IMR-90 (cell line): ENCODE measurements around the gene STRIP1.

Source experiments
- CEBPB ChIP-seq: IDR thresholded peaks from 2 replicates; pipeline ENCODE4 v1.6.1; 2012; ENCODE audit warnings: low read depth, low read length, improper control_type of control experiment
- CHD1 ChIP-seq: IDR thresholded peaks from 2 replicates; pipeline ENCODE4 v1.6.1; 2012; ENCODE audit warnings: low read depth, low read length, improper control_type of control experiment
- CTCF ChIP-seq: conservative IDR thresholded peaks from 2 replicates; pipeline ENCODE4 v1.5.1; 2012; ENCODE audit warnings: mild to moderate bottlenecking, low read depth, low read length, improper control_type of control experiment
- FOS ChIP-seq: fragments of 150-350 bp; IDR thresholded peaks from 2 replicates; pipeline ENCODE4 v1.6.1; 2016; ENCODE audit warnings: low read depth, low read length
- MAFK ChIP-seq: IDR thresholded peaks from 2 replicates; pipeline ENCODE4 v1.6.1; 2012; ENCODE audit warnings: low read depth, low read length, improper control_type of control experiment
- NFE2L2 ChIP-seq: fragments of 150-350 bp; IDR thresholded peaks from 2 replicates; pipeline ENCODE4 v1.6.1; 2016; ENCODE audit warnings: low read depth, mild to moderate bottlenecking, low read length
- POLR2A ChIP-seq: IDR thresholded peaks from 2 replicates; pipeline ENCODE4 v1.6.1; 2012; ENCODE audit warnings: mild to moderate bottlenecking, low read depth, low read length
- RAD21 ChIP-seq: IDR thresholded peaks from 2 replicates; pipeline ENCODE4 v1.6.1; 2012; ENCODE audit warnings: low read length, improper control_type of control experiment
- RFX5 ChIP-seq: IDR thresholded peaks from 2 replicates; pipeline ENCODE4 v1.8.0; 2012; ENCODE audit warnings: low read depth, mild to moderate bottlenecking, low read length, moderate library complexity
- USF2 ChIP-seq: fragments of 150-350 bp; IDR thresholded peaks from 2 replicates; pipeline ENCODE4 v1.6.1; 2017; ENCODE audit warnings: mild to moderate bottlenecking, antibody characterized with exemption, low read length, low read depth

GRCh38 chr1:110007046-110007830 lies 27.2 kb upstream of the STRIP1 start:
- TF ChIP-seq CTCF = no peak
- no peak for TF ChIP-seq USF2
- TF ChIP-seq FOS = no peak
- no peak for TF ChIP-seq RFX5
- TF ChIP-seq CEBPB = no peak
- TF ChIP-seq MAFK = no peak
- no peak for TF ChIP-seq POLR2A
- no peak for TF ChIP-seq RAD21
- TF ChIP-seq NFE2L2 = no peak
- no peak for TF ChIP-seq CHD1
